D721Med (cell line): ENCODE measurements around the gene COL25A1.

Source experiments
- DNase-seq: peaks from one replicate; pipeline ENCODE4 v3.0.0; 2011; ENCODE audit warnings: low spot score; ENCODE audit not compliant: insufficient read length
- FAIRE-seq: peaks from 2 replicates; lab custom pipeline; 2011; peaks lifted over from hg19 to GRCh38; lab: Jason Lieb, UNC
- TF ChIP-seq, protein P1 (sequence below): IDR thresholded peaks from 2 replicates; pipeline ENCODE4 v1.5.1; 2012; ENCODE audit warnings: mild to moderate bottlenecking, control low read depth; ENCODE audit not compliant: insufficient read depth; ENCODE audit errors: missing control alignments

Gene COL25A1

GRCh38 chr4:109041463-109042360 is 260.7 kb downstream of the COL25A1 start:
- FAIRE-seq (no peak), DNase-seq (no peak)
- TF ChIP-seq, protein P1, sequence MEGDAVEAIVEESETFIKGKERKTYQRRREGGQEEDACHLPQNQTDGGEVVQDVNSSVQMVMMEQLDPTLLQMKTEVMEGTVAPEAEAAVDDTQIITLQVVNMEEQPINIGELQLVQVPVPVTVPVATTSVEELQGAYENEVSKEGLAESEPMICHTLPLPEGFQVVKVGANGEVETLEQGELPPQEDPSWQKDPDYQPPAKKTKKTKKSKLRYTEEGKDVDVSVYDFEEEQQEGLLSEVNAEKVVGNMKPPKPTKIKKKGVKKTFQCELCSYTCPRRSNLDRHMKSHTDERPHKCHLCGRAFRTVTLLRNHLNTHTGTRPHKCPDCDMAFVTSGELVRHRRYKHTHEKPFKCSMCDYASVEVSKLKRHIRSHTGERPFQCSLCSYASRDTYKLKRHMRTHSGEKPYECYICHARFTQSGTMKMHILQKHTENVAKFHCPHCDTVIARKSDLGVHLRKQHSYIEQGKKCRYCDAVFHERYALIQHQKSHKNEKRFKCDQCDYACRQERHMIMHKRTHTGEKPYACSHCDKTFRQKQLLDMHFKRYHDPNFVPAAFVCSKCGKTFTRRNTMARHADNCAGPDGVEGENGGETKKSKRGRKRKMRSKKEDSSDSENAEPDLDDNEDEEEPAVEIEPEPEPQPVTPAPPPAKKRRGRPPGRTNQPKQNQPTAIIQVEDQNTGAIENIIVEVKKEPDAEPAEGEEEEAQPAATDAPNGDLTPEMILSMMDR: no peak

DNA sequence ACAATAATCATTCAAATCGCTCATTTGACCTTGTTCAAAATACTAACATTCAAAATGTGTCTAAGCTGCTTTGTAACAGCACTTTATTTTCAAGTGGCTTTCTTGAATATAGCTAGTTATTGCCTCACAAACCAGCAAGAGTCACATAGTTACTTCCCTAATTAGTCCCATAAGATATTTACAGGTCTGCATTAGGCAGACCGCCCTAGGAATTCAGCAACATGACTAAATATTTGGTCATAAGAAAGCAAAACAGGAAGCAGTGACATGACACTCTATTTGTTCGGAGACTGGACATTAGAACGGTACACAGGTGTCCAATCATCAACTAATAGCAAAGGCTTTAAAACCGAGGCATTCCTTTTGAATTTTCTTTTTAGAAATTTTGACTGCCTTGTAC is 262.0 kb downstream of the COL25A1 start:
- FAIRE-seq: no peak
- TF ChIP-seq, protein P1: no peak
- no peak for DNase-seq

GRCh38 chr4:109037026-109037425 is 265.4 kb downstream of the COL25A1 start:
- no peak for FAIRE-seq
- TF ChIP-seq, protein P1: no peak
- DNase-seq: no peak

GRCh38 chr4:109033993-109034392 is 268.5 kb downstream of the COL25A1 start:
- no peak for FAIRE-seq
- TF ChIP-seq, protein P1: no peak

GRCh38 chr4:109032671-109033070 is 269.8 kb downstream of the COL25A1 start:
- FAIRE-seq (no peak), DNase-seq (no peak)

More at GRCh38 chr4:109033993-109034392, 268.5 kb downstream of the COL25A1 start:
- no peak for DNase-seq

GRCh38 chr4:109029987-109030386 is 272.5 kb downstream of the COL25A1 start:
- FAIRE-seq (no peak), DNase-seq (no peak)
- TF ChIP-seq, protein P1: no peak

More at GRCh38 chr4:109032671-109033070, 269.8 kb downstream of the COL25A1 start:
- TF ChIP-seq, protein P1: no peak

DNA sequence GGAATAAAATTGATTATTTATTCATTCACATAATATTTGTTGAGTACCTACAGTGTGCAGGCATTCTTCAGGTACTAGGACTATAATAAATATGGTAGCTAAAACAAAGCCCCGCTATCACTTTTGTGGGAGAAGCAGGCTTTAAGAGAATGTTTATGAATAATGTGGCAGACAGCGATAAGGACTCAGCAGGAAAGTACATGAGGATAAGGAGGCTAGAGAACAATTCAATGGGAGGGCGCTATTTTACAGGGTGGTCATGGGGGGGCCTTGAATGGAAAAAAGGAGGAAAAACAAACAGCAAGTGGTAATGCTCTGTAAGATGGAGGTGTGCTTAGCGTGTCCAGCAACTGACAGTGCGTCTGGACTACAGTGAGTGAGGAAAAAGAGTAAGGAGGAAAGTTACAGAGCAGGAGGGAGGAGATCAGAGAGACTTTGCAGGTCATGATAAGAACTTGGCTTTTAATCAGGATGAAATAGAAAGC is 275.4 kb downstream of the COL25A1 start:
- DNase-seq: no peak
- TF ChIP-seq, protein P1: no peak
- no peak for FAIRE-seq
